Peyer's patch (tissue), 4 donors: ENCODE measurements around the gene SDS.

Experiments used
- POLR2A ChIP-seq, 2 donors: fragments of 450-650 bp; IDR thresholded peaks; one replicate each; pipeline ENCODE4 v1.5.1; 2017; ENCODE audit warnings: antibody characterized with exemption in 2 of 2, mild to moderate bottlenecking in 2 of 2, moderate library complexity in 2 of 2
- TF ChIP-seq, protein P1 (sequence below), 6 experiments: fragments of 450-650 bp in 4 of 6; fragments of 200-600 bp in 2 of 6; sonication (generic) in 1 of 6; IDR thresholded peaks; one replicate each; pipeline ENCODE4 v1.5.1; 2017 to 2019; ENCODE audit warnings: antibody characterized with exemption in 6 of 6, mild to moderate bottlenecking in 3 of 6, moderate library complexity in 1 of 6

DNA sequence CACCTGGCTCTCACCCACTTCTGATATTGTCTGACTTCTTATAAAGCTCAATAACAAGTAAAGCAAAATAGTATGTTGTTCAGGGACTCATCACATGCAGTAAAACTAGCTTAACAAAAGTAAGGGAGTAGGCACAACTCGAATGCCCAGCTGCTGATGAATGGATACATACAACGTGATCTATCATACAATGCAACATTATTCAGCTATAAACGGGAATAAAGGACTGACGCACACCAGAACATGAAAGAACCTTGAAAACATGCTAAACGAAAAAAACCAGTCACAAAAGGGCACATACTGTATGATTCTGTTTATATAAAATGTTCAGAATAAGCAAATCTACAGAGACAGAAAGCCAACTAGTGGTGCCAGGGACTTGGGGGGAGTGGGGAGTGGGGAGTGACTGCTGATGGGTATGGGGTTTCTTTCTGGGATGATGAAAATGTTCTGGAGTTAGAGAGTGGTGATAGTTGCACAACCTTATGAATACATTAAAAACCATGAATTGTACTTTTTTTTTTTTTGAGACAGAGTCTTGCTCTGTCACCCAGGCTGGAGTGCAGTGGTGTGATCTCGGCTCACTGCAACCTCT lies 34.2 kb downstream of the SDS start:
- TF ChIP-seq, protein P1, sequence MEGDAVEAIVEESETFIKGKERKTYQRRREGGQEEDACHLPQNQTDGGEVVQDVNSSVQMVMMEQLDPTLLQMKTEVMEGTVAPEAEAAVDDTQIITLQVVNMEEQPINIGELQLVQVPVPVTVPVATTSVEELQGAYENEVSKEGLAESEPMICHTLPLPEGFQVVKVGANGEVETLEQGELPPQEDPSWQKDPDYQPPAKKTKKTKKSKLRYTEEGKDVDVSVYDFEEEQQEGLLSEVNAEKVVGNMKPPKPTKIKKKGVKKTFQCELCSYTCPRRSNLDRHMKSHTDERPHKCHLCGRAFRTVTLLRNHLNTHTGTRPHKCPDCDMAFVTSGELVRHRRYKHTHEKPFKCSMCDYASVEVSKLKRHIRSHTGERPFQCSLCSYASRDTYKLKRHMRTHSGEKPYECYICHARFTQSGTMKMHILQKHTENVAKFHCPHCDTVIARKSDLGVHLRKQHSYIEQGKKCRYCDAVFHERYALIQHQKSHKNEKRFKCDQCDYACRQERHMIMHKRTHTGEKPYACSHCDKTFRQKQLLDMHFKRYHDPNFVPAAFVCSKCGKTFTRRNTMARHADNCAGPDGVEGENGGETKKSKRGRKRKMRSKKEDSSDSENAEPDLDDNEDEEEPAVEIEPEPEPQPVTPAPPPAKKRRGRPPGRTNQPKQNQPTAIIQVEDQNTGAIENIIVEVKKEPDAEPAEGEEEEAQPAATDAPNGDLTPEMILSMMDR (IDR thresholded peaks at IDR 0.05) = no peak
- no peak for TF ChIP-seq POLR2A (IDR thresholded peaks at IDR 0.05)
